ENCODE measurements around the gene PRKD2.

DNA sequence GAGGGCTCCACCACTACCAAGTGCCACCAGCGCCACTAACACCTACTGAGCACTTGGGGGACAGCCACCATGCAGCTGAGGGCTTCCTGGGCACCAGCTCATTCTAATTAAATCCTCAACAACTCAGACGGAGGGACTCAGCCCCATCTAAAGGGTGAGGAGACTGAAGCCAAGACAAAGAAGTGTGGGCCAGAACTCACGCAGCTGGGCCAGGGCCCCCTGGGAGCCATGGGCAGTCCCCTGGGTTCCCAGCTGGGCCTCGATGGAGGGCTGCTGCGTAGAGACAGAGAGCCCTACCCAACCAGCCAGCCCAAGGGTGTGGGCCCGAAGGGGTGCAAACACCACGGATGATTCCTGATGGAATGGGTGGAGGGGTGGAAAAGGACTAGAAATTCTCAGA lies 12.8 kb upstream of the PRKD2 start:
- no peak for TF ChIP-seq POLR2A (IDR thresholded peaks at IDR 0.05)
- TF ChIP-seq, protein P1, sequence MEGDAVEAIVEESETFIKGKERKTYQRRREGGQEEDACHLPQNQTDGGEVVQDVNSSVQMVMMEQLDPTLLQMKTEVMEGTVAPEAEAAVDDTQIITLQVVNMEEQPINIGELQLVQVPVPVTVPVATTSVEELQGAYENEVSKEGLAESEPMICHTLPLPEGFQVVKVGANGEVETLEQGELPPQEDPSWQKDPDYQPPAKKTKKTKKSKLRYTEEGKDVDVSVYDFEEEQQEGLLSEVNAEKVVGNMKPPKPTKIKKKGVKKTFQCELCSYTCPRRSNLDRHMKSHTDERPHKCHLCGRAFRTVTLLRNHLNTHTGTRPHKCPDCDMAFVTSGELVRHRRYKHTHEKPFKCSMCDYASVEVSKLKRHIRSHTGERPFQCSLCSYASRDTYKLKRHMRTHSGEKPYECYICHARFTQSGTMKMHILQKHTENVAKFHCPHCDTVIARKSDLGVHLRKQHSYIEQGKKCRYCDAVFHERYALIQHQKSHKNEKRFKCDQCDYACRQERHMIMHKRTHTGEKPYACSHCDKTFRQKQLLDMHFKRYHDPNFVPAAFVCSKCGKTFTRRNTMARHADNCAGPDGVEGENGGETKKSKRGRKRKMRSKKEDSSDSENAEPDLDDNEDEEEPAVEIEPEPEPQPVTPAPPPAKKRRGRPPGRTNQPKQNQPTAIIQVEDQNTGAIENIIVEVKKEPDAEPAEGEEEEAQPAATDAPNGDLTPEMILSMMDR (IDR thresholded peaks at IDR 0.05), result no peak

All from esophagus squamous epithelium (tissue), 4 donors.